GM12891 (cell line): ENCODE data around the gene HLA-C.

ENCODE experiments used
- POLR2A ChIP-seq: IDR thresholded peaks from 2 replicates; pipeline ENCODE4 v1.6.1; 2011; ENCODE audit warnings: low read depth, low read length, control low read depth
- POLR2AphosphoS5 ChIP-seq: IDR thresholded peaks from 2 replicates; pipeline ENCODE4 v1.6.1; 2011; ENCODE audit warnings: low read depth, low read length, control low read depth
- POU2F2 ChIP-seq: IDR thresholded peaks from 2 replicates; pipeline ENCODE4 v1.6.1; 2011; ENCODE audit warnings: low read depth, mild to moderate bottlenecking, control low read depth, low read length, moderate library complexity
- SPI1 ChIP-seq: IDR thresholded peaks from 2 replicates; pipeline ENCODE4 v1.6.1; 2011; ENCODE audit warnings: low read depth, low read length, control low read depth
- TAF1 ChIP-seq: IDR thresholded peaks from 2 replicates; pipeline ENCODE4 v1.6.1; 2011; ENCODE audit warnings: low read depth, low read length, control low read depth

DNA sequence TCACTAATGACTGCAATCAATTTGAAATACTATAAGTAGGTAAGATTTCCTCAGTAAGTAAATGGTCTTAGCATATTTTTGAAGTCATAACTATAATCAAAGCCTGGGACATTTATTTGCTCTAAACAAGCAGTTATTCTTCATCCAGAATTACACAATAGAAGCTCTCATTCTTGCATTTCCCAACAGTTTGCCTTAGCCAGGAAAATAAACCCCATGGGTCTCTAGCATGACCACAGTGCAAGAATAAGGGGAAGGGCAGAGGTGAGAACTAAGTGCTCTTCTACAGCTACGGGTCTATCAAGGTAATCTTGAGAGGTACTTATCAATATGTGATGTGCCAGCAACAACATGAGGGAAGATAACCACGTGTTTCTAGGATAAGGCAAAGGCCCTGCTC is 14.1 kb upstream of the HLA-C start:
- TF ChIP-seq POLR2AphosphoS5 (no peak), POLR2A (no peak), TAF1 (no peak), SPI1 (no peak), POU2F2 (no peak)
